RWPE1 (cell line): ENCODE measurements around the gene SMYD3.

ENCODE experiments used
- CTCF ChIA-PET: fragments of 350-600 bp; sonication (Branson Sonifier 250); formaldehyde crosslinking; extraction: SDS; loops from one replicate; lab custom pipeline; 2021; lab: Yijun Ruan, JAX
- POLR2A ChIA-PET: fragments of 400-600 bp; formaldehyde crosslinking; extraction: SDS; loops from one replicate; lab custom pipeline; 2020; ENCODE audit warnings: antibody characterized with exemption; ENCODE audit not compliant: low non-redundant PET; lab: Yijun Ruan, JAX
- DNase-seq: peaks from one replicate; pipeline ENCODE4 v3.0.0; 2012; ENCODE audit warnings: low spot score
- H3K27ac ChIP-seq: fragments of 450-650 bp; 2 replicates; pipeline ENCODE4 v1.5.1; 2017
- CTCF ChIP-seq: fragments of 450-650 bp; conservative IDR thresholded peaks from 2 replicates; pipeline ENCODE4 v1.5.1; 2017; ENCODE audit warnings: low read depth, mild to moderate bottlenecking

SMYD3 gene

GRCh38 chr1:246320286-246320685 lies 186.8 kb downstream of the SMYD3 start:
- H3K27ac ChIP-seq = no peak overlapping the region
- no peak for TF ChIP-seq CTCF
- CTCF ChIA-PET = interaction anchor here (0.6 kb wide), 1 partner anchor 21 kb away, joined by 4 read pairs; no protein-coding TSS in a partner anchor
- POLR2A ChIA-PET = no interaction called here
- DNase-seq = no peak

- ChIA-PET CTCF (interaction anchor here (0.6 kb wide), 3 partner anchors 22 to 1168 kb away, joined by 3 to 4 read pairs (median 3); no protein-coding TSS in a partner anchor), POLR2A (no interaction called here)
- TF ChIP-seq CTCF = no peak
Measured at GRCh38 chr1:246319083-246319714, 187.9 kb downstream of the SMYD3 start.

GRCh38 chr1:246318622-246319021 lies 188.5 kb downstream of the SMYD3 start:
- no peak overlapping the region for H3K27ac ChIP-seq
- no peak for TF ChIP-seq CTCF
- ChIA-PET POLR2A (no interaction called here), CTCF (no interaction called here)
- DNase-seq = no peak

More at GRCh38 chr1:246319083-246319714, 187.9 kb downstream of the SMYD3 start:
- no peak overlapping the region for H3K27ac ChIP-seq
- no peak for DNase-seq

GRCh38 chr1:246318036-246318359 lies 189.1 kb downstream of the SMYD3 start:
- TF ChIP-seq CTCF = no peak
- H3K27ac ChIP-seq = no peak overlapping the region
- ChIA-PET CTCF (no interaction called here), POLR2A (no interaction called here)
- no peak for DNase-seq

GRCh38 chr1:246317332-246318035 lies 189.6 kb downstream of the SMYD3 start:
- no peak for TF ChIP-seq CTCF
- no peak for DNase-seq
- H3K27ac ChIP-seq = no peak overlapping the region
- ChIA-PET POLR2A (no interaction called here), CTCF (no interaction called here)

- H3K27ac ChIP-seq = no peak overlapping the region
- no peak for TF ChIP-seq CTCF
- POLR2A ChIA-PET = no interaction called here
- no peak for DNase-seq
- CTCF ChIA-PET = no interaction called here
Measured at GRCh38 chr1:246311461-246311860, 195.6 kb downstream of the SMYD3 start.
